Esophagus squamous epithelium (tissue), 4 donors: ENCODE results near the gene AIG1.

Experiments used
- CTCF ChIP-seq, 6 experiments: fragments of 450-650 bp in 4 of 6; fragments of 200-600 bp in 2 of 6; sonication (generic) in 2 of 6; IDR thresholded peaks; one replicate each; pipeline ENCODE4 v1.5.1; 2016 to 2019; ENCODE audit warnings: antibody characterized with exemption in 6 of 6, mild to moderate bottlenecking in 4 of 6, moderate library complexity in 4 of 6
- POLR2A ChIP-seq, 4 donors: fragments of 450-650 bp; IDR thresholded peaks; one replicate each; pipeline ENCODE4 v1.6.1; 2017; ENCODE audit warnings: antibody characterized with exemption in 4 of 4, mild to moderate bottlenecking in 4 of 4, moderate library complexity in 3 of 4

GRCh38 chr6:143098054-143098671, 37.5 kb downstream of the AIG1 start:
- TF ChIP-seq POLR2A (IDR thresholded peaks at IDR 0.05) (no peak), CTCF (IDR thresholded peaks at IDR 0.05) (no peak)
